Islet of Langerhans (tissue), 1 donor: Measurements from ENCODE around the gene SERINC2.
"Not testable (repeated sequence)": the region's sequence is repeated elsewhere in the genome, so short reads cannot be mapped to it uniquely, and the experiment has no call there.

ENCODE experiments used
- FAIRE-seq: peaks from one replicate; lab custom pipeline; 2011; peaks lifted over from hg19 to GRCh38; lab: Jason Lieb, UNC

The SERINC2 gene

GRCh38 chr1:31415658-31416057 is 2.6 kb downstream of the SERINC2 start:
- FAIRE-seq: no peak

GRCh38 chr1:31416101-31416736 is 3.2 kb downstream of the SERINC2 start:
- no peak for FAIRE-seq

GRCh38 chr1:31417148-31417547 is 4.1 kb downstream of the SERINC2 start:
- FAIRE-seq: no peak

- FAIRE-seq: no peak
Measured at GRCh38 chr1:31418626-31419323, 5.8 kb downstream of the SERINC2 start.

- FAIRE-seq: no peak
Measured at GRCh38 chr1:31420716-31421115, 7.7 kb downstream of the SERINC2 start.

GRCh38 chr1:31421371-31422040 is 8.5 kb downstream of the SERINC2 start:
- no peak for FAIRE-seq

- peak; percentile 82 for FAIRE-seq
Measured at GRCh38 chr1:31422505-31423319, 9.7 kb downstream of the SERINC2 start.

- no peak for FAIRE-seq
Measured at GRCh38 chr1:31423418-31423947, 10.5 kb downstream of the SERINC2 start.

- no peak for FAIRE-seq
Measured at GRCh38 chr1:31424568-31424967, 11.6 kb downstream of the SERINC2 start.

- no peak for FAIRE-seq
Measured at GRCh38 chr1:31425301-31426081, 12.5 kb downstream of the SERINC2 start.

- no peak for FAIRE-seq
Measured at GRCh38 chr1:31426249-31426922, 13.4 kb downstream of the SERINC2 start.

- no peak for FAIRE-seq
Measured at GRCh38 chr1:31427322-31427721, 14.3 kb downstream of the SERINC2 start.

- FAIRE-seq: no peak
Measured at GRCh38 chr1:31428436-31429221, 15.6 kb downstream of the SERINC2 start.

GRCh38 chr1:31429583-31429982 is 16.6 kb downstream of the SERINC2 start:
- FAIRE-seq: no peak

GRCh38 chr1:31431351-31432257 is 18.6 kb downstream of the SERINC2 start:
- not testable (repeated sequence) for FAIRE-seq

GRCh38 chr1:31432592-31433395 is 19.8 kb downstream of the SERINC2 start:
- no peak for FAIRE-seq

GRCh38 chr1:31433396-31433930 is 20.4 kb downstream of the SERINC2 start:
- no peak for FAIRE-seq
